KG1 (cell line): ENCODE measurements around the gene ZNF687.
"Not testable (repeated sequence)": the region's sequence is repeated elsewhere in the genome, so short reads cannot be mapped to it uniquely, and the experiment has no call there.

Experiments
- DNase-seq: peaks from one replicate; lab custom pipeline; 2025; lab: John Stamatoyannopoulos, UW

ZNF687 gene

DNA sequence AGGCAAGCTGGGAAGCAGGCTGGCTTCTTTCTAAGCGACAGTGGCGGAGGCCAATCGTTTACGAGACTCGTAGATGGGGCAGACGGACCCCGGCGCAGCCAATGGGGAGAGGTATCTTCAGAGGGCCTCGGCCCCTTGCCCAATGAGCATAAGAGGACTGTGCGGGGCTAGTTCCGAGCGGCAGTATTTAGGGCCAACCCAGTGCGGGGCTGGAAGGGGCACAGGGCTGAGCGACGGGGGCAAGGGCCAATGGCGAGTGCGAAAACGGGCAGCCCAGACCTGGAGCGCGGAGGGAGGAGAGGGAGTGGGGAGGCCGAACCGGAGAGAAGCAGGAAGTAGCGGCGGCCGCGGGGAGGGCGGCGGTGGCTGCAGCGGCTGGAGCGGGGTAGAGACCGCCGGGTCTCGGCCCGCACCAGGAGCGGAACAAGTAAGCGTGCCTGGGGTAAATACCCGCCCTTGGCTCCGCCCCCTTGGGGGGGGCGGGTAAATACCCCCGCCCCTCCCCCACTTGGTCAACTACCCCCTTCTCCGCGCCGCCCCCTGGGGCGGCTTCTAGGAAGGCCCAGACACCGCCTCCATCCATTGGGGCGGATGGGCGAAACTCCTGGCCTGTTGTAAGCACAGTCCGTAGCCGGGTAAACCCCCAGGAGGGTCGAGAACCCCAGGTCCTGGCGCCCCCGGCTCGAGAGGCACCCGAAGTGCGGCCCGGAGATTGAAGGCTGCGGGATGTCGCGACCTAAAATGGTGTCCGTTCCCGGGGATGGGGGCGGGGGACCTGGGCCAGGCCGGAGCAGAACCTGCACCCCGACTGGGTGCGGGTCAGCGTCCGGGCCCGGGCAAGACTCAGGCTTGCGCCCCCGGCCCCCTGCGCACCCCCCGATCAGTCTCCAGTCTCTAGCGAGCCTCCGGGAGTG, at the start of gene ZNF687:
TSS of gene ZNF687 (plus strand) at position 331 of the 914 bp plus-strand sequence. CDS start 3,993 bp downstream, outside the sequence.
- DNase-seq: peak; percentile 98

- no peak for DNase-seq
Observed at GRCh38 chr1:151235235-151235634, 46.9 kb upstream of the ZNF687 start.

GRCh38 chr1:151237678-151238466, 44.2 kb upstream of the ZNF687 start:
- no peak for DNase-seq

DNA sequence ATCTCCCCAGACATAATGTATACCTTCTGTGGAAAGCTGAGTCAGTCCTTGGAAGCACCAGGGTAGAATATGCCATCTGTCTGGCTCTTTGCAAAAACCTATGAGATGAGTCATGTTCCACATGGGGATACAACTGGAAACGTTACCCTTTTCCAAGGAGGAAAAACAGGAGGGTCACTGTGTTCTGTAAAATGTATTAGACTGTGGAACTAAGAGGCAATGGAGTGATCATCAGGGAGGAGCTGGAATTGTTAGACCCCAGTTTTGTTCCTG, 43.7 kb upstream of the ZNF687 start:
- no peak for DNase-seq

- DNase-seq: no peak
Observed at GRCh38 chr1:151242442-151242841, 39.7 kb upstream of the ZNF687 start.

GRCh38 chr1:151243683-151244216, 38.3 kb upstream of the ZNF687 start:
- DNase-seq: no peak

- DNase-seq: no peak
Observed at GRCh38 chr1:151246786-151247185, 35.3 kb upstream of the ZNF687 start.

DNA sequence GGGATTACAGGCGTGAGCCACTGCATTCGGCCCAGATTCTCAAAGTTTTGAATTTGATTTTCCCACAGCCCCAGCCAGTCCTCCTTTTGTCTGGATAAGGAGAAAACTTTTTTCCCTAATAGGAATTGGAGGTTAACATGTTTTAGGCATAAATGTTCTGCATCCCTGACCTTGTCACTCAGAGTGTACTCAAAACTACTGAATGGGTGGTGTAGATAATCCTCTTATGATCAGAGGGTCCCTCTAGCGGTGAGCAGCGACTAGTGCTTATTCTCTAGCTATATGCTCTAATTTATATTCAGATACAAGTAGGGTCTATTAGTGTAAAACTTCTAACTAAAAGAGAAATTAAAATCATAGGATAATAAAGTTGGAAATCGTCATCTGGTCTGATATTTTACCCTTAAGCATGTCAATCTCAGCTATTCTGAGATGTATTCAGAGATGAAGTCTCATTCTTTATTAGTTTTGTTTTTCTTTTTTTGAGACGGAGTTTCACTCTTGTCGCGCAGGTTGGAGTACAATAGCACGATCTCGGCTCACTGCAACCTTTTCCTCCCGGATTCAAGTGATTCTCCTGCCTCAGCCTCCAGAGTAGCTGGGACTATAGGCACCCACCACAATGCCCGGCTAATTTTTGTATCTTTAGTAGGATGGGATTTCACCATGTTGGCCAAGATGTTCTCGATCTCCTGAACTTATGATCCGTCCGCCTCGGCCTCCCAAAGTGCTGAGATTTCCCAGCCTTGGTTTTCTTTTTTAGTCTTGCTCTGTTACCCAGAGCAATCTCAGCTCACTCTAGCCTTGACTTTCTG, 30.2 kb upstream of the ZNF687 start:
- peak; percentile 39 for DNase-seq

- peak; percentile 88 for DNase-seq
Observed at GRCh38 chr1:151254217-151255213, 27.6 kb upstream of the ZNF687 start, which contains the start of gene PSMD4. Gene PSMD4, plus strand, starts transcription at chr1:151254734. Its CDS starts 49 bp downstream, at chr1:151254783.

DNA sequence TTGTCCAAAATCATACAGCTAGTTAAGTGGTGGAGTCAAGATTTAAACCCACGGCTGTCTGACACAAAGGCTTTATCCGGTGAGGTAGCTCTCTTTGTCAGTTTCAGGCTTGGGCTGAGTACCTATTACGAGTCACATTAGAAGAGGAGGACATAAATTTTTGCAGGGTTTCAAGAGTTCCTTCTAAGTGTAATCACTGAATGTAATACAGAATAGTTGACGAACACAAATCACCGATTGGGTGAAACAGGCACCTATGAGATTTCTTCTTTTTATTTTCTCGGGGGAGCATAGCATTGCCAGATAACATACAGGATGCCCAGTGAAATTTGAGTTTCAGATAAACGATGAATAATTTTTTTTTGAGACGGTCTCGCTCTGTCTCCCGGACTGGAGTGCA, 26.7 kb upstream of the ZNF687 start:
- DNase-seq: no peak

DNA sequence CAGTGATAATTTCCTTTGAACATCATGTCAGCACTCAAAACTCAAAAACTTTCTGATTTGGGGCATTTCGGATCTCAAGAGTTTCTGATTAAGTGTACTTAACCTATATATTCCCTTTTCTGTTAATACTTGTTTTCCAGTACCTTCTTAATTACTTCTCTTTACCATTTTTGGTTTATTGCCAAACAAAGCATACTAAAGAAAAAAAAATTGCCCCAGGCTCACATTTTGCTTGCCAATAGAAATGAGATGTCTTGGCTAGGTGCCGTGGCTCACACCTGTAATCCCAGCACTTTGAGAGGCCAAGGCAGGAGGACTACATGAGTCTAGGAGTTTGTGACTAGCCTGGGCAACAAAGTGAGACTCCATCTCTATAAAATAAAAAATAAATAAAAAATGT, 22.7 kb upstream of the ZNF687 start:
- no peak for DNase-seq

DNA sequence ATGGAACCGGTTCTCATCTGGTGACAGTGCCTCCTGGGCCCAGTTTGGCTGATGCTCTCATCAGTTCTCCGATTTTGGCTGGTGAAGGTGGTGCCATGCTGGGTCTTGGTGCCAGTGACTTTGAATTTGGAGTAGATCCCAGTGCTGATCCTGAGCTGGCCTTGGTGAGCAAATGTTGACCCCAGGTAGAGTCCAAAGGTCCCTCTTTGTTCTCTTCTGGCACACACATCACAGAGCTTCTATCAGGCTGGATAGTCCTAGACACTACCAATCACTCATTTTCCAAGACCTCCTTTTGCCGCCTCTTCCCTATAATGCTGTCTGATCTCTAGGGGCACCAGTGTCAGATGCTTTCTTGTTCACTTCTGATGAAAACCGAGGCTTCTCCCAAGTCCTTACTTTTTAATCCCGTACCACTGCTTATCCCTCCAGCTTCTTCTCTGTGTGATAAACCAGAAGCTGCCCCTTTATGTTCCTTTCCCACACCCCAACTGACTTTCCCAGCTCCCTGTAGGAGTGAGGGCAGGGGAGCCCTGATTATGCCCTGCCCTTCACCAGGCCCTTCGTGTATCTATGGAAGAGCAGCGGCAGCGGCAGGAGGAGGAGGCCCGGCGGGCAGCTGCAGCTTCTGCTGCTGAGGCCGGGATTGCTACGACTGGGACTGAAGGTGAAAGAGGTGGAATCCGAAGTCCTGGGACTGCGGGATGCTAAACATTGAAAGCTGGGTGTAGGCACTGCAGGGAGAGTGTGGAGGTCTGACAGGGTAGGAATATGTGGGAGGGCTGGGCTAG, 16.5 kb upstream of the ZNF687 start:
- no peak for DNase-seq

DNA sequence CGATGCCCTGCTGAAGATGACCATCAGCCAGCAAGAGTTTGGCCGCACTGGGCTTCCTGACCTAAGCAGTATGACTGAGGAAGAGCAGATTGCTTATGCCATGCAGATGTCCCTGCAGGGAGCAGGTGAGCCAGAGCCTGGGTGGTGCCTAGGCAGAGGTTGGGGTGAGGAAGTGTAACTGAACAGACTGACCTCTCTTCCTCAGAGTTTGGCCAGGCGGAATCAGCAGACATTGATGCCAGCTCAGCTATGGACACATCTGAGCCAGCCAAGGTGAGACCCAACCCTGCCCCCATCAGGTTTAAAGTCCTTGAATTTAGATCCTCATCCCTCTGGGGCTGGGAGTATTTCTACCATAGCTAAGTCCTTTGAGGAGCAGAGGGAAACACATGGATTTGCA, 15.8 kb upstream of the ZNF687 start:
- no peak for DNase-seq

DNA sequence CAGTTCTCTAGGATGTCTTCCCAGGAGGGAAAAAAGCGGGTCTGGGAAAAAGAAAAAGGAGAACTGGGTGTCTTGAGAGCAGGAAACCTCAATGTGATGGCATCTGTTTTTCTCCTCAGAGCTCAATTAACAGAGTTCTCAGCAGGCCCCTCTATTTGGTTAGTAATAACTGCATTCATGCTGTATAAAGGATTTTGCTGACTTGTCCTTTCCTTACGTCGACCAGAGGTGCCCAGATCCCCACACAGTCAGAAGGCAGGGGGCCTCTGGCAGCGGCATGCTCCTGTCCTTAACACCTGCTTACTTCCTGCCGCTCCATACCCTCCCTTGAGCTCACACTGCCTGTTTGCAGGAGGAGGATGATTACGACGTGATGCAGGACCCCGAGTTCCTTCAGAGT, 15.3 kb upstream of the ZNF687 start:
- DNase-seq: no peak

- DNase-seq: no peak
Observed at GRCh38 chr1:151267760-151268159, 14.3 kb upstream of the ZNF687 start.

DNA sequence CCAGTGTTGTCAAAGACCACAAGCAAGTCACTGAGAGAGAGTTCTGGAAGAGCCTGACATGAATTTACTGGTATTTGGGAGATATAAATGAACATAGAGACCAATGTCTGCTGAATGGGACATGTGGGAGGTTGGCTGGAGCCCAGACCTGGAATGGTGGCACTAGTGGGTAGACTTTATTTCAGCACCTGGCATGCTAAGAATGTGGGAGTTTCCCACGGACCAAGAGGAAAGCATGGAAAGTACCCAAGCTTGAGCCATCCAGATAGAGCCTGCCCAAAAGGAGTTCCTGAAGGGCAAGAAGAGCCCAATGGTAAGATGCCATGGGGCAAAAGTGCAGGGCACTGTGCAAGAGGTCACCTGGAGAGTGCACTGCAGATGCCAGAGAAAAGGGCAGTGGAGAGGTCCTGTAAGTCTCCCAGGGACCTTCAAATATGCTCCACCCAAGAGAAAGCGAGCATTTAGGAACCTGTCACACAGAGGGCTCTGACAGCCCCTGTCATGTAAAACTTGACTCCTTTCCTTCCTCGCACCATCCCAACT, 8.1 kb upstream of the ZNF687 start:
- no peak for DNase-seq

GRCh38 chr1:151275341-151275740, 6.8 kb upstream of the ZNF687 start:
- DNase-seq: not testable (repeated sequence)

DNA sequence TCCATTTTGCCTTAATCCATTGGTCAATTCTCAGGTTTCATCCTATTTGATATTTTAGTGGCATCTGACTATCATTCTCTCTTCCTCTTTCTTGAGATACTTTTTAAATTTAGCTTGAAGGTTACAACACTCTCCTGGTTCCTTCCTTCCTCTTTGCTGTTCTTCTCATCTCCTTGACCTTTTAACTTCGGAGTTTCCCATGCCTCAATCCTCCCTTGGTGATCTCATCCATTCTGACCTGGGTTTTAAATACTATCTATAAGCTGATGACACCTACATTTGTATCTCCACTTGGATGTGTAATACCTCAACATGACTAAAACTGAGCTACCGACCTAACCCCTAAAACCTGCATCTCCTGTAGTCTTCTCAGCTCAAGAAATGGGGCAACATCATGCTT, 4.8 kb upstream of the ZNF687 start:
- DNase-seq: peak; percentile 40

DNA sequence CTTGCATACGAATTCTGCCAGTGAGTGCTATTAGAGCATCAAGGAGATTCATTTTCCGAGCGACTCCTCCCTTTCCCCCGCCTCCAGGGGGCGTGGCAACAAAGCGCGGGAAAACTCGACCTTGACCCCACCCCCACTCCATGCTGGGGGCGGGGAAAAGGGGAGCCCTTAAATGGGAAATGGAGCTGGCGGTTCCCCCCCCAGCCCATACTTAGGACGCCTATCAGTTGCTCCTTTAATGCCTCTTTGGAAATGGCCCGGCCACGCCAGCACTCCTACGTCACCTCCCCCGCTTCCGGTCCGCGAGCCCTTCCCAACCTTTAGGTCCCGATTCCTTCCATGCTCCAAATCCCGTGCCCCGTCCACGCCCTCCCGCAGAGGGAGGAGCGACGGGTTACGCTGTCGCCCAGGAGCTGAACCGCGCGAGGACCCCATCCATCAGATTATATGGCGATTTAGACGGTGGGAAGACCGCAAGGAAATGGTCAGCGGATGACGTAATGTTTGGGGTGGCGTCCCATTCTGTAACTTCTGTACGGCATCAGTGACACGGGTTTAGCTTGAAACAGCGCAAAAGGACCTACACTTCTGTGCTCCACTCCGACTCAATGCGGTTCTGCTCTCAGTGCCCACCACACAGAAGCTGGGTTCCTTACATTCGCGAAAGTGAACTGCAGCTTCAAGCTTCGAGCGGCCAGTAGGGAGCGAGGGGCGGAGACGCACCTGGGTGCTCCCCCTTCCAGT, 702 bp upstream of the ZNF687 start:
- peak; percentile 92 for DNase-seq
